WTC11 (cell line): ENCODE data around the gene THAP2. TPM values are rescaled to one million over a fixed set of nuclear protein-coding genes. Genes with fewer than 3 reads are reported as not detected.

Experiments
- ATAC-seq: fragments of 200-7000 bp; cut with Tn5 transposase; 2 replicates; pipeline ENCODE4 v1.10.0; 2021; ENCODE audit warnings: mild to moderate bottlenecking, moderate library complexity
- CTCF ChIA-PET: fragments of 300-600 bp; sonication (Branson Sonifier 250); formaldehyde crosslinking; loops from one replicate; lab custom pipeline; 2021; ENCODE audit warnings: antibody characterized with exemption; lab: Charles Lee
- POLR2A ChIA-PET: fragments of 350-600 bp; sonication (Branson Sonifier 250); formaldehyde crosslinking; loops from one replicate; lab custom pipeline; 2021; ENCODE audit warnings: antibody characterized with exemption; lab: Charles Lee
- DNase-seq: peaks from one replicate; pipeline ENCODE4 v3.0.0; 2021; ENCODE audit warnings: low spot score
- H3K27ac Mint-ChIP-seq: 2 replicates; pipeline ENCODE4 v1.8.0; 2021; ENCODE audit warnings: mixed read lengths
- H3K27me3 Mint-ChIP-seq: 2 replicates; pipeline ENCODE4 v1.8.0; 2021; ENCODE audit warnings: low read depth, mild to moderate bottlenecking, moderate library complexity, mixed read lengths
- H3K36me3 Mint-ChIP-seq: 2 replicates; pipeline ENCODE4 v1.8.0; 2021; ENCODE audit warnings: mixed read lengths
- H3K4me1 Mint-ChIP-seq: 2 replicates; pipeline ENCODE4 v1.8.0; 2022; ENCODE audit warnings: mixed read lengths
- H3K4me3 Mint-ChIP-seq: 2 replicates; pipeline ENCODE4 v1.8.0; 2021; ENCODE audit warnings: mild to moderate bottlenecking, moderate library complexity, mixed read lengths
- H3K9me3 Mint-ChIP-seq: 2 replicates; pipeline ENCODE4 v1.8.0; 2021; ENCODE audit warnings: mixed read lengths
- ATF1 ChIP-seq: sonication (generic); formaldehyde crosslinking; IDR thresholded peaks from 2 replicates; pipeline ENCODE4 v1.8.1; 2023; ENCODE audit warnings: mild to moderate bottlenecking, moderate library complexity, missing genetic modification reagents
- ESRRA ChIP-seq: sonication (generic); formaldehyde crosslinking; IDR thresholded peaks from 2 replicates; pipeline ENCODE4 v1.8.1; 2022; ENCODE audit warnings: mild to moderate bottlenecking, missing genetic modification reagents, borderline replicate concordance
- IRF2 ChIP-seq: sonication (generic); formaldehyde crosslinking; IDR thresholded peaks from 2 replicates; pipeline ENCODE4 v1.8.0; 2022; ENCODE audit warnings: low read depth, missing genetic modification reagents, borderline replicate concordance
- JAZF1 ChIP-seq: fragments of 250-450 bp; sonication (Bioruptor Pico); IDR thresholded peaks from 2 replicates; pipeline ENCODE4 v1.9.0; 2021; ENCODE audit warnings: moderate library complexity, mild to moderate bottlenecking, inconsistent platforms
- KAT7 ChIP-seq: sonication (generic); formaldehyde crosslinking; IDR thresholded peaks from 2 replicates; pipeline ENCODE4 v1.8.1; 2023; ENCODE audit warnings: missing genetic modification reagents, mild to moderate bottlenecking, borderline replicate concordance
- NFATC4 ChIP-seq: fragments of 250-450 bp; sonication (Bioruptor Pico); IDR thresholded peaks from 2 replicates; pipeline ENCODE4 v1.9.0; 2021; ENCODE audit warnings: mild to moderate bottlenecking
- NFYB ChIP-seq: sonication (generic); formaldehyde crosslinking; conservative IDR thresholded peaks from 2 replicates; pipeline ENCODE4 v1.8.0; 2022; ENCODE audit warnings: low read depth, missing genetic modification reagents
- NR1H2 ChIP-seq: sonication (generic); formaldehyde crosslinking; IDR thresholded peaks from 2 replicates; pipeline ENCODE4 v1.9.0; 2021; ENCODE audit warnings: mild to moderate bottlenecking, moderate library complexity, missing genetic modification reagents
- NR2C2 ChIP-seq: sonication (generic); formaldehyde crosslinking; IDR thresholded peaks from 2 replicates; pipeline ENCODE4 v1.8.0; 2022; ENCODE audit warnings: mild to moderate bottlenecking, missing genetic modification reagents
- SMAD3 ChIP-seq: sonication (generic); formaldehyde crosslinking; IDR thresholded peaks from 2 replicates; pipeline ENCODE4 v1.8.0; 2022; ENCODE audit warnings: missing genetic modification reagents, mild to moderate bottlenecking, borderline replicate concordance
- TCF7 ChIP-seq: sonication (generic); formaldehyde crosslinking; IDR thresholded peaks from 2 replicates; pipeline ENCODE4 v1.8.0; 2022; ENCODE audit warnings: mild to moderate bottlenecking, low read depth, missing genetic modification reagents, moderate library complexity
- ZNF317 ChIP-seq: sonication (generic); formaldehyde crosslinking; IDR thresholded peaks from 2 replicates; pipeline ENCODE4 v1.8.1; 2023; ENCODE audit warnings: low read depth, mild to moderate bottlenecking, moderate library complexity, missing genetic modification reagents, borderline replicate concordance
- total RNA-seq: library from RNA; stranded (reverse); gene quantifications from 3 replicates; pipeline ENCODE4 v1.2.3, GENCODE V29; 2021
- TF ChIP-seq, protein P1 (sequence below): sonication (generic); formaldehyde crosslinking; IDR thresholded peaks from 2 replicates; pipeline ENCODE4 v1.8.0; 2023; ENCODE audit warnings: missing genetic modification reagents
- TF ChIP-seq, protein P2 (sequence below): sonication (generic); formaldehyde crosslinking; IDR thresholded peaks from 2 replicates; pipeline ENCODE4 v1.8.1; 2022; ENCODE audit warnings: mild to moderate bottlenecking, missing genetic modification reagents, moderate library complexity, borderline replicate concordance
- TF ChIP-seq, protein P3 (sequence below): fragments of 250-450 bp; sonication (Bioruptor Pico); IDR thresholded peaks from 2 replicates; pipeline ENCODE4 v1.8.0; 2021; ENCODE audit warnings: mild to moderate bottlenecking
- TF ChIP-seq, protein P4 (sequence below): sonication (generic); formaldehyde crosslinking; IDR thresholded peaks from 2 replicates; pipeline ENCODE4 v1.8.1; 2022; ENCODE audit warnings: missing genetic modification reagents, borderline replicate concordance
- TF ChIP-seq, protein P5 (sequence below): sonication (generic); formaldehyde crosslinking; IDR thresholded peaks from 2 replicates; pipeline ENCODE4 v1.8.0; 2022; ENCODE audit warnings: mild to moderate bottlenecking, missing genetic modification reagents
- TF ChIP-seq, protein P6 (sequence below): sonication (generic); formaldehyde crosslinking; IDR thresholded peaks from 2 replicates; pipeline ENCODE4 v1.8.1; 2022; ENCODE audit warnings: low read depth, mild to moderate bottlenecking, moderate library complexity, missing genetic modification reagents, borderline replicate concordance
- TF ChIP-seq, protein P7 (sequence below): fragments of 250-450 bp; sonication (Bioruptor Pico); conservative IDR thresholded peaks from 2 replicates; pipeline ENCODE4 v1.9.0; 2021; ENCODE audit warnings: mild to moderate bottlenecking
- TF ChIP-seq, protein P8 (sequence below): sonication (generic); formaldehyde crosslinking; IDR thresholded peaks from 2 replicates; pipeline ENCODE4 v1.8.0; 2023; ENCODE audit warnings: missing genetic modification reagents, mild to moderate bottlenecking, borderline replicate concordance

THAP2 gene
- total RNA-seq, 1 experiment from 2014 or later, result 6.4 TPM

DNA sequence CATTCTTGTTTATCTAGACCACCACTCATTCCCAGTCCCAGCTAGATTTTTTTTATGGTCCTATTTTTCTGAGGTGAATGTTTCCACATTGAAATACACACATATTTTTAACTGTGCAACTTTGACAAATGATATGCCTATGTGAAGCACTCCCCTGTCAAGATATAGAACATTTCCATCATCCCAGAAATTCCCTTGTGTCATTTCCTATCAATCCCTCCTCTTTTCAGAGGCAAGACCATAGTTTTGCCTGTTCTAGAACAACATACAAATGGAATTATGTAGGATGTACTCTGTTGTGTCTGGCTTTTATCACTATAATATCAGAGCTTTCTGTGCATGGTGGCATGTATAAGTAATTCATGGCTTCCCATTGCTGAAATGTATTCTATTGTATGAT is 54.5 kb downstream of the THAP2 start (continued):
- TF ChIP-seq, protein P1, sequence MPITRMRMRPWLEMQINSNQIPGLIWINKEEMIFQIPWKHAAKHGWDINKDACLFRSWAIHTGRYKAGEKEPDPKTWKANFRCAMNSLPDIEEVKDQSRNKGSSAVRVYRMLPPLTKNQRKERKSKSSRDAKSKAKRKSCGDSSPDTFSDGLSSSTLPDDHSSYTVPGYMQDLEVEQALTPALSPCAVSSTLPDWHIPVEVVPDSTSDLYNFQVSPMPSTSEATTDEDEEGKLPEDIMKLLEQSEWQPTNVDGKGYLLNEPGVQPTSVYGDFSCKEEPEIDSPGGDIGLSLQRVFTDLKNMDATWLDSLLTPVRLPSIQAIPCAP (CRISPR knock-in tag), result no peak
- no peak for TF ChIP-seq NR2C2
- no peak for TF ChIP-seq NFATC4 (CRISPR knock-in tag)
- TF ChIP-seq ESRRA (CRISPR knock-in tag), result no peak
- TF ChIP-seq, protein P2, sequence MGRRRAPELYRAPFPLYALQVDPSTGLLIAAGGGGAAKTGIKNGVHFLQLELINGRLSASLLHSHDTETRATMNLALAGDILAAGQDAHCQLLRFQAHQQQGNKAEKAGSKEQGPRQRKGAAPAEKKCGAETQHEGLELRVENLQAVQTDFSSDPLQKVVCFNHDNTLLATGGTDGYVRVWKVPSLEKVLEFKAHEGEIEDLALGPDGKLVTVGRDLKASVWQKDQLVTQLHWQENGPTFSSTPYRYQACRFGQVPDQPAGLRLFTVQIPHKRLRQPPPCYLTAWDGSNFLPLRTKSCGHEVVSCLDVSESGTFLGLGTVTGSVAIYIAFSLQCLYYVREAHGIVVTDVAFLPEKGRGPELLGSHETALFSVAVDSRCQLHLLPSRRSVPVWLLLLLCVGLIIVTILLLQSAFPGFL, result no peak
- TF ChIP-seq KAT7 (CRISPR knock-in tag), result no peak

DNA sequence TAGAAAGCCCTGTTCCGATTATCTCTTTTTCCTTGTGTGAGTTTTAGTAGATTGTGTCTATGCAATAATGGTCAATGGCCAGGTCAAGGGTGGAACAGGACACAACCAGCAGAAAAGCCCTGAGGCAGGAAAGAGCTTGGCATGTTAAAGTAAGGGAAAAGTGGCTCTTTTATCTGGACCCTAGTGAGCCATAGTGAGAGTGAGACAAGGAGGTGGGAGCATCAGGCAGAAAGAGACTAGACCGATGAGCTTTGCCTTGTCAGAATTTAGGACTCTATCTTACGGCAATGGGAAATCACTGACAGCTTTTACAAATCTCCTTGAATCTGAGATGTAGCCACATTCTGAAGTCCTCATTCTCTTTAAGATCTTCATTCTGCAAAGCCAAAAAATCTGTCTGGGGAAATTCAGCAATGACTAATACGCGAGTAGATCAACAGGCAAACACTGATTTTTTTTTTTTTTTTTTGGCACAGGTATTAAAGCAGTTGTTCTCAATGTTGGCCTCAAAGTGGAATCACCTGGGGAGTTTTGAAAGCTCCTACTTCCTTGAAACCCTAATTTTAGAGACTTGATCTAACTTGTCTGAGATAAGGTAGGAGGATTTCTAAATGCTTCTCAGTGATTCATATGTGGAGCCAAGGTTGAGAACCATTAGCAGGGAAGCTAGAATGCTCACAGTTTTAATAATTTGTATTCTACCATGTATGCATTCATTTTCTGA is 55.7 kb downstream of the THAP2 start:
- no peaks in the 10 kb centered on the region for H3K4me1 Mint-ChIP-seq
- H3K9me3 Mint-ChIP-seq, result peaks cover 15% of the 10 kb centered on the region
- TF ChIP-seq JAZF1, result no peak
- no peak for TF ChIP-seq IRF2
- no peak for TF ChIP-seq SMAD3
- TF ChIP-seq, protein P3, sequence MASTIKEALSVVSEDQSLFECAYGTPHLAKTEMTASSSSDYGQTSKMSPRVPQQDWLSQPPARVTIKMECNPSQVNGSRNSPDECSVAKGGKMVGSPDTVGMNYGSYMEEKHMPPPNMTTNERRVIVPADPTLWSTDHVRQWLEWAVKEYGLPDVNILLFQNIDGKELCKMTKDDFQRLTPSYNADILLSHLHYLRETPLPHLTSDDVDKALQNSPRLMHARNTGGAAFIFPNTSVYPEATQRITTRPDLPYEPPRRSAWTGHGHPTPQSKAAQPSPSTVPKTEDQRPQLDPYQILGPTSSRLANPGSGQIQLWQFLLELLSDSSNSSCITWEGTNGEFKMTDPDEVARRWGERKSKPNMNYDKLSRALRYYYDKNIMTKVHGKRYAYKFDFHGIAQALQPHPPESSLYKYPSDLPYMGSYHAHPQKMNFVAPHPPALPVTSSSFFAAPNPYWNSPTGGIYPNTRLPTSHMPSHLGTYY, result no peak
- TF ChIP-seq, protein P4, sequence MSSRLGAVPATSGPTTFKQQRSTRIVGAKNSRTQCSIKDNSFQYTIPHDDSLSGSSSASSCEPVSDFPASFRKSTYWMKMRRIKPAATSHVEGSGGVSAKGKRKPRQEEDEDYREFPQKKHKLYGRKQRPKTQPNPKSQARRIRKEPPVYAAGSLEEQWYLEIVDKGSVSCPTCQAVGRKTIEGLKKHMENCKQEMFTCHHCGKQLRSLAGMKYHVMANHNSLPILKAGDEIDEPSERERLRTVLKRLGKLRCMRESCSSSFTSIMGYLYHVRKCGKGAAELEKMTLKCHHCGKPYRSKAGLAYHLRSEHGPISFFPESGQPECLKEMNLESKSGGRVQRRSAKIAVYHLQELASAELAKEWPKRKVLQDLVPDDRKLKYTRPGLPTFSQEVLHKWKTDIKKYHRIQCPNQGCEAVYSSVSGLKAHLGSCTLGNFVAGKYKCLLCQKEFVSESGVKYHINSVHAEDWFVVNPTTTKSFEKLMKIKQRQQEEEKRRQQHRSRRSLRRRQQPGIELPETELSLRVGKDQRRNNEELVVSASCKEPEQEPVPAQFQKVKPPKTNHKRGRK (CRISPR knock-in tag), result no peak
- no peak for TF ChIP-seq ZNF317 (CRISPR knock-in tag)
- TF ChIP-seq, protein P5, sequence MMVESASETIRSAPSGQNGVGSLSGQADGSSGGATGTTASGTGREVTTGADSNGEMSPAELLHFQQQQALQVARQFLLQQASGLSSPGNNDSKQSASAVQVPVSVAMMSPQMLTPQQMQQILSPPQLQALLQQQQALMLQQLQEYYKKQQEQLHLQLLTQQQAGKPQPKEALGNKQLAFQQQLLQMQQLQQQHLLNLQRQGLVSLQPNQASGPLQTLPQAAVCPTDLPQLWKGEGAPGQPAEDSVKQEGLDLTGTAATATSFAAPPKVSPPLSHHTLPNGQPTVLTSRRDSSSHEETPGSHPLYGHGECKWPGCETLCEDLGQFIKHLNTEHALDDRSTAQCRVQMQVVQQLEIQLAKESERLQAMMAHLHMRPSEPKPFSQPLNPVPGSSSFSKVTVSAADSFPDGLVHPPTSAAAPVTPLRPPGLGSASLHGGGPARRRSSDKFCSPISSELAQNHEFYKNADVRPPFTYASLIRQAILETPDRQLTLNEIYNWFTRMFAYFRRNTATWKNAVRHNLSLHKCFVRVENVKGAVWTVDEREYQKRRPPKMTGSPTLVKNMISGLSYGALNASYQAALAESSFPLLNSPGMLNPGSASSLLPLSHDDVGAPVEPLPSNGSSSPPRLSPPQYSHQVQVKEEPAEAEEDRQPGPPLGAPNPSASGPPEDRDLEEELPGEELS (CRISPR knock-in tag), result no peak
- TF ChIP-seq ATF1, result no peak
- no peak for TF ChIP-seq NFYB
- TF ChIP-seq, protein P6, sequence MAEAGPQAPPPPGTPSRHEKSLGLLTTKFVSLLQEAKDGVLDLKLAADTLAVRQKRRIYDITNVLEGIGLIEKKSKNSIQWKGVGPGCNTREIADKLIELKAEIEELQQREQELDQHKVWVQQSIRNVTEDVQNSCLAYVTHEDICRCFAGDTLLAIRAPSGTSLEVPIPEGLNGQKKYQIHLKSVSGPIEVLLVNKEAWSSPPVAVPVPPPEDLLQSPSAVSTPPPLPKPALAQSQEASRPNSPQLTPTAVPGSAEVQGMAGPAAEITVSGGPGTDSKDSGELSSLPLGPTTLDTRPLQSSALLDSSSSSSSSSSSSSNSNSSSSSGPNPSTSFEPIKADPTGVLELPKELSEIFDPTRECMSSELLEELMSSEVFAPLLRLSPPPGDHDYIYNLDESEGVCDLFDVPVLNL (CRISPR knock-in tag), result no peak
- no peak for TF ChIP-seq TCF7 (CRISPR knock-in tag)
- TF ChIP-seq NR1H2 (CRISPR knock-in tag), result no peak
- TF ChIP-seq, protein P7, sequence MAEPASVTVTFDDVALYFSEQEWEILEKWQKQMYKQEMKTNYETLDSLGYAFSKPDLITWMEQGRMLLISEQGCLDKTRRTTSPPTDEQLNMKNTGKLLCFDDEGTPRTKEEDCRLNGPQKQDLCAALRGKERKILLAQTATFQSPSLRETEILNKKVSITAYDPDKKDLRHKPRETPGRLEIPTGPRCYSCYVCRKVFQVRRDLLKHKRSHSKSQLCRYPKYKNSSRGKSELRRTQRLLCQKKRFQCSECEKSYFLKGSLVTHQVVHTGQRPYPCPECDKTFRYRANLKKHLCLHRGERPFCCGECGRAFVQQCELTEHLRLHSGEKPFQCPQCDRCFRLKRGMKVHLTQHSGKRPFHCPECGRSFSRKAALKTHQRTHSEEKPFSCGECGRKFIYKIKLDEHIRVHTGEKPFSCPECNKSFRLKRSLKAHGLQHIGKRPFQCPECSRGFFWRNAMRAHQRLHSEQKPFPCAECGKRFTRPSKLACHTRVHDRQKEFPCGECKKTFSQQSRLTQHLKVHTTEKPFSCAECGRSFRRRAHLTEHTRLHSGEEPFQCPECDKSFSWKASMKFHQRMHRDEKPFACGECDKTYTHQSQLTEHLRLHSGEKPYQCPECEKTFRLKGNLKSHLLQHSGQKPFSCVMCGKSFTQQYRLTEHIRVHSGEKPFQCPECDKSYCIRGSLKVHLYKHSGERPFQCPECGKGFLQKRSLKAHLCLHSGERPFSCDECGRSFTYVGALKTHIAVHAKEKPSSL, result no peak
- TF ChIP-seq NR2C2, result no peak
- TF ChIP-seq, protein P8, sequence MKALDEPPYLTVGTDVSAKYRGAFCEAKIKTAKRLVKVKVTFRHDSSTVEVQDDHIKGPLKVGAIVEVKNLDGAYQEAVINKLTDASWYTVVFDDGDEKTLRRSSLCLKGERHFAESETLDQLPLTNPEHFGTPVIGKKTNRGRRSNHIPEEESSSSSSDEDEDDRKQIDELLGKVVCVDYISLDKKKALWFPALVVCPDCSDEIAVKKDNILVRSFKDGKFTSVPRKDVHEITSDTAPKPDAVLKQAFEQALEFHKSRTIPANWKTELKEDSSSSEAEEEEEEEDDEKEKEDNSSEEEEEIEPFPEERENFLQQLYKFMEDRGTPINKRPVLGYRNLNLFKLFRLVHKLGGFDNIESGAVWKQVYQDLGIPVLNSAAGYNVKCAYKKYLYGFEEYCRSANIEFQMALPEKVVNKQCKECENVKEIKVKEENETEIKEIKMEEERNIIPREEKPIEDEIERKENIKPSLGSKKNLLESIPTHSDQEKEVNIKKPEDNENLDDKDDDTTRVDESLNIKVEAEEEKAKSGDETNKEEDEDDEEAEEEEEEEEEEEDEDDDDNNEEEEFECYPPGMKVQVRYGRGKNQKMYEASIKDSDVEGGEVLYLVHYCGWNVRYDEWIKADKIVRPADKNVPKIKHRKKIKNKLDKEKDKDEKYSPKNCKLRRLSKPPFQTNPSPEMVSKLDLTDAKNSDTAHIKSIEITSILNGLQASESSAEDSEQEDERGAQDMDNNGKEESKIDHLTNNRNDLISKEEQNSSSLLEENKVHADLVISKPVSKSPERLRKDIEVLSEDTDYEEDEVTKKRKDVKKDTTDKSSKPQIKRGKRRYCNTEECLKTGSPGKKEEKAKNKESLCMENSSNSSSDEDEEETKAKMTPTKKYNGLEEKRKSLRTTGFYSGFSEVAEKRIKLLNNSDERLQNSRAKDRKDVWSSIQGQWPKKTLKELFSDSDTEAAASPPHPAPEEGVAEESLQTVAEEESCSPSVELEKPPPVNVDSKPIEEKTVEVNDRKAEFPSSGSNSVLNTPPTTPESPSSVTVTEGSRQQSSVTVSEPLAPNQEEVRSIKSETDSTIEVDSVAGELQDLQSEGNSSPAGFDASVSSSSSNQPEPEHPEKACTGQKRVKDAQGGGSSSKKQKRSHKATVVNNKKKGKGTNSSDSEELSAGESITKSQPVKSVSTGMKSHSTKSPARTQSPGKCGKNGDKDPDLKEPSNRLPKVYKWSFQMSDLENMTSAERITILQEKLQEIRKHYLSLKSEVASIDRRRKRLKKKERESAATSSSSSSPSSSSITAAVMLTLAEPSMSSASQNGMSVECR (CRISPR knock-in tag), result no peak
- POLR2A ChIA-PET, result interaction anchor here (0.7 kb wide), 1 partner anchor 876 kb away, joined by 5 read pairs; no protein-coding TSS in a partner anchor
- DNase-seq (no peak), ATAC-seq (no peak)
- no peak overlapping the region for H3K27ac Mint-ChIP-seq
- no peaks in the 10 kb centered on the region for H3K27me3 Mint-ChIP-seq
- CTCF ChIA-PET, result interaction anchor here (2.1 kb wide), 1 partner anchor 12 kb away, joined by 7 read pairs; no protein-coding TSS in a partner anchor
- no peak overlapping the region for H3K4me3 Mint-ChIP-seq
- H3K36me3 Mint-ChIP-seq, result no peaks in the 10 kb centered on the region
